ENCODE results near the gene CMTR1.
A peak's percentile ranks its signal among the peaks of the same experiment; 100 is the strongest.

CMTR1 gene

GRCh38 chr6:37516076-37516919 lies 83.3 kb downstream of the CMTR1 start:
- DNase-seq = peak; percentile 89

GRCh38 chr6:37516920-37517405 lies 83.9 kb downstream of the CMTR1 start:
- DNase-seq = no peak

DNA sequence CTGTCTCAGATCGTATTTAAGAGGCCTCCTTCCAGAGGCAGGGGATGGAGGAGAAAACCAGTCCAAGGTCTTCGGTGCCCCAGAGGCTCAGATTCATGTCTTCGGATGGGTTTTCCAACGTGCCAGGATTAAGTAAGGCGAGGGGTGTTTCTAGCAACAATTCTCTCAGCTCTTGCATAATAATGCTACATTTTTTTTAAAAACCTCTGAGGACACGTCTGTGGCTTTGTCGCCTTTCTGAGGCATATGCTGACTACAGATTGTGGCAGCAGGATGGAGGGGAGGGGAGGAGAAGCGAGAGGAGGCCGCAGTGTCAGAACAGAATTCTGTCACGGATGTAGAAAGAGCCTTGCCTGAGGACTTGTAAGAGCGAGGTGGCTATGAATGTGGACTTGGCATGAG lies 84.4 kb downstream of the CMTR1 start:
- DNase-seq = peak; percentile 53

- no peak for DNase-seq
Measured at GRCh38 chr6:37518116-37518515, 85.1 kb downstream of the CMTR1 start.

GRCh38 chr6:37519461-37519860 lies 86.4 kb downstream of the CMTR1 start:
- DNase-seq = no peak

DNA sequence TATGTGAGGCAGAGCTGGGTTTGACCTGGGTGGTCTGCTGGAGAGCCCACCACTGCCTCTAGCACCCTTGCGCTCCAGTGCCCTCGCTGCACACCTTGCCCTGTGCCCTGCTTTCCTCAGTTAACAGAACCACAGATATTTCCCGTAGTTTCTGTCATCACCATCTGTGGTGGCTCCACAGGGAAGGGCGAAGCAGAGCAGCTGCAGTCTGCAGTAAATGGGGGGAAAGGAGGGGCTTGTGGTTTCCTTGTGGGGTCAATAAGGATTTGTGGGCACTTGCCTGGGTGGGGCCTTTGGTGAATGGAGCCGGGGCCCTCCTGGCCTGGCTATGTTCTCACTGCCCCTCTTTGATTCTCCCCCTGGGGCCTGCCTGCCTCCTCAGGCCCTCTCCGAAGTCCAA lies 87.9 kb downstream of the CMTR1 start:
- no peak for DNase-seq

GRCh38 chr6:37521674-37522073 lies 88.7 kb downstream of the CMTR1 start:
- no peak for DNase-seq

- DNase-seq = no peak
Measured at GRCh38 chr6:37522836-37523235, 89.8 kb downstream of the CMTR1 start.

GRCh38 chr6:37523412-37523811 lies 90.4 kb downstream of the CMTR1 start:
- DNase-seq = no peak

GRCh38 chr6:37524025-37524969 lies 91.3 kb downstream of the CMTR1 start:
- no peak for DNase-seq

DNA sequence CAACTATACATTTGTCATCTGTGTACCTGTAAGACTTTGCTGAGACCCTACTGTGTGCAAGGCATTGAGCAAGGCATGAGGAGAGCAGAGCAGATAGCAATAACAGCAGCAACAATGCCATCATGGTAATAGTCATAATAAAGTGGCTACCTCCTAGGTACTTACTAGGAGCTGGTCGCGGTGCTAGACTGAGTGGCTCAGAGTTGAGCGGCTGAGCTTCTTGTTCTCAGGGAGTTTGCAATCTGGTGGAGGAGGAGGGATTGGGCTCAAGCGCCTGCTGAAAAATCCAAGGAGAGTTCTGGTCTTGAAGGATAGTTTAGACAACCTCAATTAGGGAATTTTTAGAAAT lies 91.9 kb downstream of the CMTR1 start:
- no peak for DNase-seq

DNA sequence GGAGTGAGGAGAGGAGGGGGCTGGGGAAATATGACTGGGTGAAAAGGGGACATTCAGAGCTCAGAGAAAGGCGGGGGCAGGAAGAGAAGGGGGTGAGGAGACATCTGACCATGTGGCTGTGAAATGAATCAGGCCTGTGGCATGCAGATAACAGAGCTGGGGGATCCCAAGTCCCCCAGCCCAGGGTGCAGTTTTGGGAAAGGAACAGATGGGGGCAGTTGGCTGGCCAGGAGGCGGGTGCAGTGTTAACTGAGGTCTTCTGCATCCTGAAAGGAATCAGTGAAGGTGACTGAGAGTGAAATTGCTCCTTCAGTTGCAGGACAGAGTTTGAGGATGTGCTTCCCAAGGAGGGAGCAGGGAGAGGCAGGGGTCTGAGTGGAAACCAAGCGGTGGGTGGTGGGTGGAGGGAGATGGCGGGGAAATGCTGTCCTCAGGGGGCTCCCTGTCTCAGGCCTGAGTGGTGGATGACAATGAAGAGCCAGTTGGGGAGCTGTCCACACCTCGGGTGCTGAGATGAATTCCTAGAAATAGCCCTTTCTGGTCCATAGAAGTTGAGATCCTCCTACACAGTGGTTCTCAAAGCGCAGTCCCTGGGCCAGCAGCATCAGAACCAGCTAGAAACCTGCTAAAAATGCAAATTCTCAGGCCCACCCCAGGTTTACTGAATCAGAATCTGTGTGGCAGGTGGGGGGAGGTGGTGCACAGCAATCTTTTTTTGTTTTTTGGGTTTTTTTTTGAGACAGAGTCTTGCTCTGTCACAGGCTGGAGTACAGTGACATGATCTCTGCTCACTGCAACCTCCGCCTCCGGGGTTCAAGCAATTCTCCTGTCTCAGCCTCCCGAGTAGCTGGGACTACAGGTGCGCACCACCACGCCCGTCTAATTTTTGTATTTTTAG lies 92.7 kb downstream of the CMTR1 start:
- DNase-seq = no peak

- DNase-seq = no peak
Measured at GRCh38 chr6:37528541-37528940, 95.5 kb downstream of the CMTR1 start.

GRCh38 chr6:37530297-37530696 lies 97.3 kb downstream of the CMTR1 start:
- DNase-seq = no peak

- no peak for DNase-seq
Measured at GRCh38 chr6:37531026-37531425, 98.0 kb downstream of the CMTR1 start.
